Measurements from ENCODE around the gene HTT. TPM values are rescaled to one million over a fixed set of nuclear protein-coding genes. Genes with fewer than 3 reads are reported as not detected.

Gene HTT
- total RNA-seq, 8 experiments from 2014 or later: 21.9 to 102 (median 30.1) TPM

DNA sequence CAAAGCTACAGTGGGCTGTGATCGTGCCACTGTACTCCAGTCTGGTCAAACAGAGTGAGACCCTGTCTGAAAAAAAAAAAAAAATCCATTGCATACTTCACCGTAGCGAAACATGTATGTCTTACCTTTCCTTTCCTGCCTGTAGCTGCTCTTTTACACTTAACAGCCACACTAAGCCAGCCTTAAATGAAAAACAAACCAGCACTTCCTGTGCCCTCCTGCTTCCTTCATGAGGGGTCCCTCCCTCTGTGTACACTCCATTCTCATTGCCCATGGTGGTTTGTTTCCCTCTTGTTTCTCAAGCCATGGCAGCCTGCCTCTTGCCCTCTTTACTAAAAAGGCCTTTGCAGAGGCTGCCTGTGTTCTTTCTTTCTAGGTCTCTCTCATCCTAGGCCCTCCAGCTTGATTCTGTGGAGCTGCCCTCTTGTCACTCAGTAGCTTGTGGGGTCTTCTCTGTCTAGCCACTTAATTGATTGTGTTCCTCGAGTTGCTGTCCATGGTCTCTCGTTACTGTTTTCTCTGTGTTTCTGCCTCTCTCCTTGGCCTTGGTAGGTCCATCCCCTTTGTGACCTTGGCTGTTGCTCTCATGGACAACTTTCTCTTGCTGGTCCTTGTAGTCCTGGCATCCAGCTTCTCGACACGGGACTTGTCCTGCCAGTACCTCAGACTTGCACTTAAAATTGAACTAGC is 122.3 kb downstream of the HTT start:
- 61 to 100% (median 92%) methylated on average over 2 to 6 of the region's 7 CpGs; no CpG with 5 or more reads in 2 of the 10 experiments for WGBS, 10 experiments
- no peak for ATAC-seq (replicated peaks in 6 of 8)
- Histone ChIP-seq H3K4me1 (replicated peaks in 1 of 2) (no peaks in the 10 kb centered on the region), H3K27ac (no peak overlapping the region), H3K4me3 (no peak overlapping the region)
- in situ Hi-C loops (cut with MboI; ENCODE audit: low pct_unique_long_range_greater_than_20kb in 2 of 9, low sequenced_read_pairs in 9 of 9, unreplicated experiment in 9 of 9): no loop called here

DNA sequence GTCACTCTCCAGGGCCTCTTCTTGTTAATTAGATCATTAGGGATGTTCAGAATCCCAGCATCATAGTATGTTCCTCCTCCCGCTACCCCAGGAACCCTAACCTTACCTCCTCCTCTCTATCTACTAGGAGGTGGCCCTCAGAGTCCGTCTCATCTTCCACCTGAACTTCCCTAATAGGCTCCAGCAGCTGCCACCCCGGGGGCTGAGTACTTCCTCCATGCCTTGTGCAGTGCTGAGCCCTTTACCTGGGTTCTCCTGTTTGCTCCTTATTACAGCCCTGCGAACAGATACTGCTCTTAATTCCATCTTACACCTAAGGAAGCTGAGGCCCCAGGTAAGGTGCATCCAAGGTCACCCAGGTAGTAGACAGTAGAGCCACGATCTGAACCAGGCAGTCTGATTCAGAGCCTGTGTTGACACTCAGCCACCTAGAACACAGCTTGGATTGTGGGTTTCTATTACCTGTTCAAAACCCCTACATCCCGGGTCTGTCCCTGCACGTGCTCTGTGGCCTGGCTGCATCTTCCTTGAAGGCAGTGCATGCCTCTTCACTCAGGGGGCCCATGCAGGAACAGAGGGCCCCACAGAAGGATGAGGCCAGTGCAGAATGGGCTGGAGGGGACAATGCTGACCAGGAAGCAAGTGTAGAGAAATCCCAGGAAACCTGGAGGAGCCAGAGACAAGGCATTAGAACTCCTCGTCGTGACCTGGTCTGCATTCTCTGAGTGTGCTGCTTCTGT is 123.1 kb downstream of the HTT start:
- Histone ChIP-seq H3K4me1 (replicated peaks in 1 of 2) (no peaks in the 10 kb centered on the region), H3K27ac (no peak overlapping the region), H3K4me3 (no peak overlapping the region)
- in situ Hi-C loops (cut with MboI; ENCODE audit: low pct_unique_long_range_greater_than_20kb in 2 of 9, low sequenced_read_pairs in 9 of 9, unreplicated experiment in 9 of 9): no loop called here
- no peak for ATAC-seq (replicated peaks in 6 of 8)
- WGBS, 10 experiments: 20 to 100% (median 90%) methylated on average over 1 to 6 of the region's 9 CpGs; no CpG with 5 or more reads in 2 of the 10 experiments

DNA sequence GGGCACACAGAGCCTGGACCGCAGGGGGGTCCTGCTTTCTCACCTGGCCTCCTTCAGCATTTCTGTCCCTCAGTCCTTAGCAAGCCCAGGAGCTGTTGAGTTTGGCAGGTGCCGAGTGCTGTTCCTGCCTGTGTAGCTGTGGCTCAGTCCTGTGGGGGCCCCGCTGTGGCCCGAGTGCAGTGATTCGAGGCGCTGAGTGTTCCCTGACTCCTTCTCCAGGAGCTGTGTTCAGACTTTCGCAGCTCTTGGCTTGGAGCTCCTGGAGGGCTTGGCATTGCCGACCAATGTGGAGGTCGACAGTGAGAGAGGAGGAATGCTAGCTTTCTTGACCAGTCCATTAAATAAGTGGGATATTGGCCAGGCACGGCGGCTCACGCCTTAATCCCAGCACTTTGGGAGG is 124.4 kb downstream of the HTT start:
- H3K4me3 ChIP-seq: no peak overlapping the region
- no peaks in the 10 kb centered on the region for H3K4me1 ChIP-seq (replicated peaks in 1 of 2)
- 90 to 100% (median 96%) methylated on average over 3 to 8 of the region's 12 CpGs; no CpG with 5 or more reads in 7 of the 10 experiments for WGBS, 10 experiments
- no peak overlapping the region for H3K27ac ChIP-seq
- no peak for ATAC-seq (replicated peaks in 6 of 8)
- in situ Hi-C loops (cut with MboI; ENCODE audit: low pct_unique_long_range_greater_than_20kb in 2 of 9, low sequenced_read_pairs in 9 of 9, unreplicated experiment in 9 of 9): no loop called here

DNA sequence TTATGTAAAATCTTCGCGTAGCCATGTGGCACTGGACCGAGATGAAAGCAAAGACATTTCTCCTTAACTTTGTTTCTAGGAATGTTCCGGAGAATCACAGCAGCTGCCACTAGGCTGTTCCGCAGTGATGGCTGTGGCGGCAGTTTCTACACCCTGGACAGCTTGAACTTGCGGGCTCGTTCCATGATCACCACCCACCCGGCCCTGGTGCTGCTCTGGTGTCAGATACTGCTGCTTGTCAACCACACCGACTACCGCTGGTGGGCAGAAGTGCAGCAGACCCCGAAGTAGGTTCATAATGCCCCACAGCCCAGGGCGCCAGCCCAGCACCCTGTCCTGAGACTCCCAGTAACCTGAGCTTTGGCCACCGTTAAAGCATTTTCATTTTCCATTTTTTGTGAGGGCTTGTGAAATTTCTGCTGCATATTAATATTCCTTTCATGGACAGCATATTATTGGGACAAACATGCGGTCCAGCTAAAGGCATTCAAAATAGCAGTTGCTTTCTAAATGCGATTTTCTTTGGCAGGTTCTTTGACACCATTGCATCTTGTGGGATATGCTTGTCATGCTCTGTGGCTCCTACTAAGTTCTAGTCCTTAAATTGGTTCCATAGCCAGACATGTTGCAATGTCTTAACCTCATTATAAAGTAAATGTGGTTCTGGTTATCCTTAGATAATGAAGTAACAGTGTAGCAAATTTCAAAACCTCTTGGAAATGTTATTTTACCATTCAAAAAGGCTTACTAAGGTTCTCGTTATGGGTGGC is 125.4 kb downstream of the HTT start:
- 24 to 100% (median 88%) methylated on average over 1 to 12 of the region's 17 CpGs for WGBS, 10 experiments
- no peak overlapping the region for H3K27ac ChIP-seq

DNA sequence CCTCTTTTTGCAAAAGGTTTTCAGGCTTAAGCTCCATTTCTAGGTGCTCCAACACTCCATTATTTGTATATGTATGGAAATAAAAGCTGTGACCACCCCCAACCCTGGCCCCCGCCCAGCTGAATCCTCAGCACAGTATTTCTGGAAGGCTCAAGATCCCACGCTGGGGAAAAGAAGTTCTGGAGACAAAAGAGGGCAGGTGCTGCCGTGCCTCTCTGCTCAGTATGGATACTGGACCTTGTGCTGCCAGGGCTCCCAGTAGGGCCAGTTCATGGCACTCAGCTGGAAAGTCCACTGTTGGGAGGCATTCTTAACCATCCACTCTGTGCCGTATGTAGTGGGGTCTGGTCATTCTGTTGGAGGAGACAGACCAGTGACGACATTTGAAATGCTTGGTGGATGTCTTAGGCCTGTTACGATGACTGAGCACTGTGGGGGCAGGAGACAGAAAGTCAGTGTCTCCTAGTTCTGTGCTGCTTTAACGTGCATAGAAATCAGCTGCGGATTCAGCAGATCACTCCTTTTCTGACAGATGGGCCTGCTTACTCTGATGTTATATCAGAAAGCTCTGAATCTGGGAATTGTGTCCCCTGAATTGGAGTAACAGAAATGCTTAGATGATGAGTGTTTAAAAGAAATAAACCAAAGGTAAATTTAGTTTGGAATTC is 126.1 kb downstream of the HTT start:
- no peak for ATAC-seq (replicated peaks in 6 of 8)
- in situ Hi-C loops (cut with MboI; ENCODE audit: low pct_unique_long_range_greater_than_20kb in 2 of 9, low sequenced_read_pairs in 9 of 9, unreplicated experiment in 9 of 9): no loop called here
- 40 to 100% (median 90%) methylated on average over 1 to 5 of the region's 8 CpGs; no CpG with 5 or more reads in 3 of the 10 experiments for WGBS, 10 experiments
- Histone ChIP-seq H3K4me1 (replicated peaks in 1 of 2) (no peaks in the 10 kb centered on the region), H3K27ac (no peak overlapping the region), H3K4me3 (no peak overlapping the region)

More for the DNA sequence above, 125.4 kb downstream of the HTT start:
- ATAC-seq (replicated peaks in 6 of 8): no peak
- in situ Hi-C loops (cut with MboI; ENCODE audit: low pct_unique_long_range_greater_than_20kb in 2 of 9, low sequenced_read_pairs in 9 of 9, unreplicated experiment in 9 of 9): no loop called here
- no peaks in the 10 kb centered on the region for H3K4me1 ChIP-seq (replicated peaks in 1 of 2)
- H3K4me3 ChIP-seq: no peak overlapping the region

DNA sequence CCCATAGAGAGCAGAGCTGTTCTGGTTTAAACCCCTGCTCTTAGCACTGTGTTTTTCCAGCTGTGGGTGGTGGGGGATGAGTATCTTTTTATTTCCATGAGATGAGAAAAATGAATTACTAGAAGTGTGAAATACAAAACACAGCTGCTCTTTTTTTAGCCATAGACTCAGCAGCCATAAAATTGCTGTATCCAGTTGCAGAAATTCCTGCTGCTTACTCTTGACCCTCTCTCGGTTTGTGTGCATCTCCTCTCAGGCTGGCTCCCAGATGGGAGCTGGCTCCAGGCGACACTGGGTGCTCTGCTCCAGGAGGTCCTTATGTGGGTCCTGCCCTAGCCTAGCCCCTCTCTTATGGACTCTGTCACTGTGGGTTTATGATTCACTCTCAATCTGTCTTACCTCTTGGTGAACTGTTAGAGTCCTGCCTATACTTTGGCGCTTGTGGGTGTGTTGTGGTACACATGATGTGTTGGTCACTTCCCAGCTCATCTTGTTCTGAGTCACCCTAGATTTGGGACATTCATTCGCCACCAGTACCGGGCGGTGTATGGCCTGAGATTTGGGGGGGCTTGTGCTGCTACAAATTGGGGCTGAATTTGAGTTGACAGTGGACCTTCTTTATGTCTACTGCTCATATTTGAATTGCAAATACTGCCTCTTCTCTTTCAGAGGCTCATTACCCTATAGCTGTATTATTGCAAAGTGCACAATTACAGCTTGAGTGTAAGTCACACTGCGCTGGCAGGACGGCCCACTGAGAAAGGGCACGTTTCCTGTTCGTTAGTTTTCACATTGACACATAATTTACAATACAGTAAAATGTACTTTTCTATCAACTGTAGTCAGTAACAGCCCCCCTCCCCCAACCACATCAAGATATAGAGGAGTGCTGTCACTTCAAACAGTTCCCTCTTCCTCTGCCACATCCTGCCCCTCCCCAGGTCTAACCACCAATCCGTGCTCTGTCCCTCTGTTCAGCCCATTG is 127.5 kb downstream of the HTT start:
- 61 to 100% (median 92%) methylated on average over 1 to 8 of the region's 11 CpGs; no CpG with 5 or more reads in 1 of the 10 experiments for WGBS, 10 experiments

DNA sequence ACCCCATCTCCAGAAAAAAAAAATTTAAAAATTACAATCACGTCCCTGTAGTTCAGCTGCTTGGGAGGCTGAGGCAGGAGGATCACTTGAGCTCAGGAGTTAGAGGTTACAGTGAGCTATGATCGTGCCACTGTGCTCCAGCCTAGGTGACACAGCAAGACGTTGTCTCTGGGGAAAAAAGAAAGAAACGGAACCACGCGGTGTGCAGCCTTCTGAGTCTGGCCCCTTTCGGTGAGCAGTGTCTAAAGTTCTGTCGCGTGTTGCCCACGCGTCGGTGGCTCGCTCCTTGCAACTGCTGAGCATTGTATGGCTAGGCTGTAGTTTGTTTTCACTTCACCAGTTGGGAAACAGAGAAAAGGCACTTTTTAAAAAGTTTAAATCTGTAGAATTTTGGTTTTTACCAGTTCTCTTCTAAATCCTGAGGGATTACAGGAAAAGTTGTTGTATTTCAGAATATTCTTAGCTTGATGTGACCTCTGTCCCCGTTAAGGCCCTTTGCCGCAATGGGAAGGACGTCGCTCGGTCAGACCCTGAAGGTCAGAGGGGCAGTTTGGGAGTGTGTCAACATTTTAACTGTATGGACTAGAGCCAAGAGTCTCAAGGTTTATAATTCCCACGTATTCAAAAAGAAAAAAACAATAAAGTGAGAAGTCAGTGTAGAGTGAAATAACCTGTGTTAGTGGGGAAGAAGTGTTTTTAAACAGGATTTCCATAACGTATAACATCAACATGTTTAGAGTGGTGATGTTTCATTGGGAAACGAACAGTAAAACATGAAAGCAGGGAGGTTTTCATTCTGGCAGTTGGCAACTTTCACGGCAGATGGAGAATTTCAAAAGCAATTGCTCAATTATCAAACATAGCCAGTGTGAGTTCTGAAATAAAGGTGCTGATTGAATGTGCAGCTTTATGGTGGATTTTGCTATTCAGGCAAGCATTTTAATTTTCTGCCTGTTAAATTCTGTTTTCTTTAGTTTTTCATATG is 128.6 kb downstream of the HTT start:
- Histone ChIP-seq H3K27ac (no peak overlapping the region), H3K4me3 (no peak overlapping the region), H3K4me1 (replicated peaks in 1 of 2) (no peaks in the 10 kb centered on the region)
- no peak for ATAC-seq (replicated peaks in 6 of 8)
- in situ Hi-C loops (cut with MboI; ENCODE audit: low pct_unique_long_range_greater_than_20kb in 2 of 9, low sequenced_read_pairs in 9 of 9, unreplicated experiment in 9 of 9): no loop called here
- 61 to 95% (median 85%) methylated on average over 3 to 18 of the region's 22 CpGs for WGBS, 10 experiments

More for the DNA sequence above, 127.5 kb downstream of the HTT start:
- in situ Hi-C loops (cut with MboI; ENCODE audit: low pct_unique_long_range_greater_than_20kb in 2 of 9, low sequenced_read_pairs in 9 of 9, unreplicated experiment in 9 of 9): no loop called here
- H3K27ac ChIP-seq: no peak overlapping the region
- H3K4me3 ChIP-seq: no peak overlapping the region
- no peaks in the 10 kb centered on the region for H3K4me1 ChIP-seq (replicated peaks in 1 of 2)
- peak in 7 of 8 experiments; percentile 29 to 75 (median 48) for ATAC-seq (replicated peaks in 6 of 8)

DNA sequence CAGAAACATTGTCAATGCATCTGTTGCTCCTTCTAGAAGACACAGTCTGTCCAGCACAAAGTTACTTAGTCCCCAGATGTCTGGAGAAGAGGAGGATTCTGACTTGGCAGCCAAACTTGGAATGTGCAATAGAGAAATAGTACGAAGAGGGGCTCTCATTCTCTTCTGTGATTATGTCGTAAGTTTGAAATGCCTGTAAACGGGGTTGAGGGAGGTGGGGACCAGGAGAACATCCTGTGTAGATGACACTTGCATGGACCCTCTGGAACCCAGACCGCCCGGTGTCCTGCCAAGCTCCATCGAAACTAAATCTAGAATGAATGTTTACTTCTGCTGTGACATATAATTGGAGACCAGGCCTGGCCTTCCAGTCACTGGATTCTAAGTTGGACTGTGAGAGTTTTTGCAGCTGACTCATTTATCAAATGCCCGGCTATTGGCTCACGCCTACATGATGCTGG is 129.5 kb downstream of the HTT start:
- no peaks in the 10 kb centered on the region for H3K4me1 ChIP-seq (replicated peaks in 1 of 2)
- ATAC-seq (replicated peaks in 6 of 8): peak in 2 of 8 experiments; percentile 69 to 83
- in situ Hi-C loops (cut with MboI; ENCODE audit: low pct_unique_long_range_greater_than_20kb in 2 of 9, low sequenced_read_pairs in 9 of 9, unreplicated experiment in 9 of 9): no loop called here
- H3K27ac ChIP-seq: no peak overlapping the region
- WGBS, 10 experiments: 10 to 100% (median 84%) methylated on average over 3 to 6 of the region's 8 CpGs; no CpG with 5 or more reads in 3 of the 10 experiments
- H3K4me3 ChIP-seq: no peak overlapping the region

DNA sequence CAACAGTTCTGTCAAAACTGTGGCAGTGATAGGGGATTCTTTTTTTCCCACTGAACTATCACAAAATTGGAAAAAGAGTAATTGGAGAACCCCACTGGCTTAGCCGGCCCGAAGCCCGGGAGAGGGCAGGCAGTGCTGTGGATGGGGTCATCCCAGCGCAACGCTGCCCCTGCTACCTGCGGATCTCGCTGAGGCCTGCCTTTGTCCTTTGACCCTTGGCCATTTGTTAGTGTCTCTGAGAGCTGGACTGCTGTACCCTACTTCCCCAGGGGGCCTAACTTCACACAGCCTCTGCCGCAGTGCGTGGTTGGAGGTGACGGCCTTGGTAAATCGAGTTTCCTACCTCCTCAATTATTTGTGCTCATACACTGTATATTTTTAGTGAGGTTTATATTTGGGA is 131.5 kb downstream of the HTT start:
- in situ Hi-C loops (cut with MboI; ENCODE audit: low pct_unique_long_range_greater_than_20kb in 2 of 9, low sequenced_read_pairs in 9 of 9, unreplicated experiment in 9 of 9): no loop called here
- H3K27ac ChIP-seq: no peak overlapping the region
- ATAC-seq (replicated peaks in 6 of 8): no peak
- no peak overlapping the region for H3K4me3 ChIP-seq
- 34 to 100% (median 72%) methylated on average over 2 to 10 of the region's 11 CpGs; no CpG with 5 or more reads in 6 of the 10 experiments for WGBS, 10 experiments
- no peaks in the 10 kb centered on the region for H3K4me1 ChIP-seq (replicated peaks in 1 of 2)

DNA sequence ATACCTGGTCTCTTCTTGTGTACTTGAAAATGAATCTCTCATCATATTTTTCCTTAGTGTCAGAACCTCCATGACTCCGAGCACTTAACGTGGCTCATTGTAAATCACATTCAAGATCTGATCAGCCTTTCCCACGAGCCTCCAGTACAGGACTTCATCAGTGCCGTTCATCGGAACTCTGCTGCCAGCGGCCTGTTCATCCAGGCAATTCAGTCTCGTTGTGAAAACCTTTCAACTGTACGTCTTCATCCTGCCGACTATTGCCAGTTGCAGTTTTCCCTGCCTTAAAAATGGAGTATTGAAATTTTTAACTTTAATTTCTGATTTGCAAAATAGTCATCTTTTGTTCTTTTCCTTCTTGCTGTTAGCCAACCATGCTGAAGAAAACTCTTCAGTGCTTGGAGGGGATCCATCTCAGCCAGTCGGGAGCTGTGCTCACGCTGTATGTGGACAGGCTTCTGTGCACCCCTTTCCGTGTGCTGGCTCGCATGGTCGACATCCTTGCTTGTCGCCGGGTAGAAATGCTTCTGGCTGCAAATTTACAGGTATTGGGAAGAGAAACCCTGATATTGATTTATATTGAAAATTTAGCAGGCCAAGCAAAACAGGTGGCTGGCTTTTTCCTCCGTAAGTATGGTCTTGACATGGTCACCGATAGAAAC is 132.1 kb downstream of the HTT start:
- in situ Hi-C loops (cut with MboI; ENCODE audit: low pct_unique_long_range_greater_than_20kb in 2 of 9, low sequenced_read_pairs in 9 of 9, unreplicated experiment in 9 of 9): no loop called here
- WGBS, 10 experiments: 81 to 98% (median 86%) methylated on average over 3 to 16 of the region's 18 CpGs; no CpG with 5 or more reads in 1 of the 10 experiments
- no peaks in the 10 kb centered on the region for H3K4me1 ChIP-seq (replicated peaks in 1 of 2)
- H3K4me3 ChIP-seq: no peak overlapping the region
- ATAC-seq (replicated peaks in 6 of 8): no peak
- no peak overlapping the region for H3K27ac ChIP-seq

Measured in motor neuron (in vitro differentiated cells).